K562 (cell line): ENCODE data around the gene DHX58. TPM values are rescaled to one million over a fixed set of nuclear protein-coding genes. Genes with fewer than 3 reads are reported as not detected.

Experiments
- ATAC-seq: fragments of 200-7000 bp; cut with Tn5 transposase; 3 replicates; pipeline ENCODE4 v1.9.1; 2020; ENCODE audit warnings: moderate library complexity
- BruUV-seq: library from RNA; stranded (reverse); fragments of 400-500 nt; replicated peaks from 2 replicates; lab custom pipeline; 2021; lab: Mats Ljungman, UMichigan
- CTCF ChIA-PET: fragments of 300-600 bp; formaldehyde crosslinking; extraction: SDS; loops from one replicate; lab custom pipeline; 2021; ENCODE audit warnings: low intra/inter-chr PET ratio; lab: Yijun Ruan, JAX
- POLR2A ChIA-PET: fragments of 300-600, 350-650 bp; sonication (Branson Sonifier 250); formaldehyde crosslinking; extraction: SDS; loops from one replicate; lab custom pipeline; 2021; ENCODE audit warnings: antibody characterized with exemption, inconsistent platforms; lab: Yijun Ruan, JAX
- DNase-seq, 4 experiments: peaks; one replicate each; pipeline versions ENCODE4 v3.0.0 to v3.0.0-alpha.2; 2011 to 2018; ENCODE audit warnings: low spot score in 3 of 4, mixed read lengths in 3 of 4; ENCODE audit errors: extremely low read depth in 1 of 4
- FAIRE-seq: peaks from 2 replicates; lab custom pipeline; 2011; peaks lifted over from hg19 to GRCh38; lab: Jason Lieb, UNC
- H2AFZ ChIP-seq: 2 replicates; pipeline ENCODE4 v1.6.0; 2011; ENCODE audit warnings: low read depth, low read length, control low read depth, inconsistent platforms
- H3K27ac ChIP-seq: fragments of 200-600 bp; 3 replicates; pipeline ENCODE4 v1.8.0; 2011; ENCODE audit warnings: low read depth, mild to moderate bottlenecking, control low read depth, inconsistent platforms, low read length, moderate library complexity, mixed read lengths; ENCODE audit errors: extremely low read depth
- H3K27me3 ChIP-seq, 2 experiments: fragments of 300-600 bp in 1 of 2; 2 replicates in 1 of 2; 3 replicates in 1 of 2; pipeline versions ENCODE4 v1.6.0 to v1.8.0; 2011; ENCODE audit warnings: inconsistent platforms in 2 of 2, low read length in 2 of 2, mild to moderate bottlenecking in 1 of 2, mixed read lengths in 1 of 2, moderate library complexity in 1 of 2; ENCODE audit not compliant: control insufficient read depth in 2 of 2, insufficient read depth in 2 of 2
- H3K36me3 ChIP-seq: fragments of 300-600 bp; 3 replicates; pipeline ENCODE4 v1.8.0; 2011; ENCODE audit warnings: mild to moderate bottlenecking, low read length, inconsistent platforms; ENCODE audit not compliant: control insufficient read depth, insufficient read depth
- H3K4me1 ChIP-seq, 2 experiments: fragments of 200-600 bp in 1 of 2; replicated peaks in 1 of 2; 2 replicates in 1 of 2; 3 replicates in 1 of 2; pipeline versions ENCODE4 v1.5.1 to v1.8.0; 2011; ENCODE audit warnings: inconsistent platforms in 2 of 2, low read length in 2 of 2, mild to moderate bottlenecking in 1 of 2, mixed read lengths in 1 of 2, moderate library complexity in 1 of 2; ENCODE audit not compliant: control insufficient read depth in 2 of 2, insufficient read depth in 2 of 2
- H3K4me2 ChIP-seq: 2 replicates; pipeline ENCODE4 v1.6.1; 2011; ENCODE audit warnings: low read length, control low read depth, inconsistent platforms, mixed read lengths; ENCODE audit not compliant: insufficient read depth
- H3K4me3 ChIP-seq: fragments of 200-600 bp; sonication (generic), shearing (Covaris generic); 2 replicates; pipeline ENCODE4 v1.5.1; 2016; ENCODE audit warnings: control low read depth, inconsistent platforms
- H3K79me2 ChIP-seq: fragments of 200-600 bp; 3 replicates; pipeline ENCODE4 v1.8.0; 2011; ENCODE audit warnings: low read length, inconsistent platforms; ENCODE audit not compliant: control insufficient read depth, insufficient read depth
- H3K9ac ChIP-seq, 2 experiments: 2 replicates each; pipeline versions ENCODE4 v1.6.0 to v1.6.1; 2011; ENCODE audit warnings: low read depth in 2 of 2, low read length in 2 of 2, control low read depth in 1 of 2, inconsistent platforms in 1 of 2, mild to moderate bottlenecking in 1 of 2, mixed read lengths in 1 of 2; ENCODE audit not compliant: insufficient read depth in 1 of 2
- H3K9me1 ChIP-seq: one replicate; pipeline ENCODE4 v1.6.0; 2011; ENCODE audit warnings: inconsistent platforms, mild to moderate bottlenecking, low read length, moderate library complexity; ENCODE audit not compliant: control insufficient read depth, insufficient read depth
- H3K9me3 ChIP-seq: replicated peaks from 2 replicates; pipeline ENCODE4 v1.5.1; 2011; ENCODE audit warnings: low read depth, low read length, inconsistent platforms; ENCODE audit not compliant: control insufficient read depth, insufficient read depth
- H4K20me1 ChIP-seq: replicated peaks from 2 replicates; pipeline ENCODE4 v1.6.1; 2011; ENCODE audit warnings: low read length, inconsistent platforms, mixed read lengths; ENCODE audit not compliant: control insufficient read depth, insufficient read depth
- ARID1B ChIP-seq: fragments of 450-650 bp; IDR thresholded peaks from 2 replicates; pipeline ENCODE4 v1.6.1; 2016; ENCODE audit warnings: antibody characterized with exemption, mild to moderate bottlenecking, inconsistent platforms
- CBFA2T3 ChIP-seq: fragments of 450-650 bp; IDR thresholded peaks from 2 replicates; pipeline ENCODE4 v1.6.1; 2017
- CEBPG ChIP-seq, 3 experiments: fragments of 200-800 bp in 1 of 3; sonication (Bioruptor generic) in 1 of 3; sonication (generic) in 1 of 3; formaldehyde crosslinking in 1 of 3; IDR thresholded peaks in 2 of 3; conservative IDR thresholded peaks in 1 of 3; 2 replicates each; pipeline versions ENCODE4 v1.6.1 to v1.8.0; 2016 to 2022; ENCODE audit warnings: missing compliant biosample characterization in 2 of 3, missing genetic modification characterization in 2 of 3, mild to moderate bottlenecking in 1 of 3, missing genetic modification reagents in 1 of 3
- EGR1 ChIP-seq: fragments of 450-650 bp; conservative IDR thresholded peaks from 2 replicates; pipeline ENCODE4 v1.6.1; 2017; ENCODE audit warnings: mild to moderate bottlenecking
- ELF4 ChIP-seq: fragments of 450-650 bp; formaldehyde crosslinking; IDR thresholded peaks from 2 replicates; pipeline ENCODE4 v1.4.0; 2022; ENCODE audit warnings: missing genetic modification characterization
- GATAD2A ChIP-seq: fragments of 450-650 bp; IDR thresholded peaks from 2 replicates; pipeline ENCODE4 v1.6.1; 2017
- HDAC1 ChIP-seq, 2 experiments: fragments of 450-650 bp; IDR thresholded peaks; 2 replicates each; pipeline ENCODE4 v1.6.1; 2016 to 2017; ENCODE audit warnings: inconsistent platforms in 1 of 2, mild to moderate bottlenecking in 1 of 2, moderate library complexity in 1 of 2
- NEUROD1 ChIP-seq: fragments of 150-350 bp; IDR thresholded peaks from 2 replicates; pipeline ENCODE4 v1.6.1; 2014; ENCODE audit warnings: borderline replicate concordance, low read length, low read depth; ENCODE audit not compliant: partially characterized antibody
- OTX1 ChIP-seq: fragments of 450-650 bp; formaldehyde crosslinking; IDR thresholded peaks from 2 replicates; pipeline ENCODE4 v1.4.0; 2022; ENCODE audit warnings: mild to moderate bottlenecking
- PHB2 ChIP-seq: fragments of 450-650 bp; IDR thresholded peaks from 2 replicates; pipeline ENCODE4 v1.6.1; 2017; ENCODE audit warnings: low read depth
- PKNOX1 ChIP-seq: fragments of 450-650 bp; IDR thresholded peaks from 2 replicates; pipeline ENCODE4 v1.6.1; 2016
- TAF7 ChIP-seq: fragments of 450-650 bp; IDR thresholded peaks from 2 replicates; pipeline ENCODE4 v1.6.1; 2016; ENCODE audit warnings: missing genetic modification characterization, missing compliant biosample characterization
- ZBTB26 ChIP-seq: fragments of 450-650 bp; formaldehyde crosslinking; IDR thresholded peaks from 2 replicates; pipeline ENCODE4 v1.4.0; 2022; ENCODE audit warnings: missing genetic modification characterization
- ZBTB43 ChIP-seq: sonication (generic); formaldehyde crosslinking; IDR thresholded peaks from 2 replicates; pipeline ENCODE4 v1.8.0; 2023; ENCODE audit warnings: mild to moderate bottlenecking, missing genetic modification reagents
- ZNF408 ChIP-seq: fragments of 250-450 bp; sonication (Bioruptor Pico); IDR thresholded peaks from 2 replicates; pipeline ENCODE4 v1.4.0; 2020; ENCODE audit warnings: low read depth, mild to moderate bottlenecking, moderate library complexity
- ZNF699 ChIP-seq: fragments of 250-450 bp; sonication (Bioruptor Pico); IDR thresholded peaks from 2 replicates; pipeline ENCODE4 v1.8.0; 2021; ENCODE audit warnings: mild to moderate bottlenecking, moderate library complexity; ENCODE audit not compliant: insufficient replicate concordance
- WGBS: fragments of 100-300 bp; shearing (Covaris generic); methylation state at CpG from one replicate; pipeline ENCODE4 v1.1.6; 2016; ENCODE audit warnings: low coverage, mixed read lengths; ENCODE audit not compliant: insufficient coverage; ENCODE audit errors: missing lambda C conversion rate; 5-methylcytosine and 5-hydroxymethylcytosine counted together
- in situ Hi-C: fragments of 300-500 bp; cut with MboI; formaldehyde crosslinking; loops from 4 replicates; pipeline ENCODE4 v1.15.0; 2018; ENCODE audit warnings: inconsistent platforms, mixed read lengths
- intact Hi-C: fragments of 100-400 bp; cut with micrococcal nuclease; formaldehyde crosslinking; loops from 2 replicates; pipeline ENCODE4 v1.14.2; 2022
- polyA plus RNA-seq, 8 experiments: library from polyadenylated mRNA; depleted of rRNA in 4 of 8; stranded (reverse) in 5 of 8; unstranded in 3 of 8; fragments of >200 nt; fragmentation: Nextera tagmentation in 2 of 8; fragmentation: Illumina TruSeq in 1 of 8; extraction: Ambion mirVana in 2 of 8; extraction: Trizol in 1 of 8; gene quantifications; 2 replicates each; pipeline versions ENCODE4 v1.2.1 to v1.2.3, GENCODE V29; 2011 to 2014; ENCODE audit warnings: inconsistent platforms in 1 of 8, missing spikeins in 1 of 8
- total RNA-seq, 7 experiments: library from RNA; depleted of rRNA in 6 of 7; stranded (reverse); fragments of >200 nt in 6 of 7; fragmentation: Illumina TruSeq in 2 of 7; extraction: Trizol in 2 of 7; gene quantifications; 2 replicates each; pipeline versions ENCODE4 v1.2.1 to v1.2.3, GENCODE V29; 2011 to 2021; ENCODE audit warnings: low replicate concordance in 1 of 7

DHX58 gene
- total and polyA plus RNA-seq, 9 of the 15 experiments (the other 6 are each of a cell fraction or from before 2014, with no cell fraction given) = 0.15 to 3.0 (median 1.4) TPM

GRCh38 chr17:42094375-42095069 lies 18.0 kb downstream of the DHX58 start:
- Histone ChIP-seq H3K4me1 (peaks cover 21 to 29% of the 10 kb centered on the region in 2 experiments), H3K79me2 (no peaks in the 10 kb centered on the region), H2AFZ (no peak overlapping the region), H3K27me3 (peaks cover 0 to 12% of the 10 kb centered on the region in 2 experiments; a peak in 3 of 5 replicates), H3K9me1 (no peaks in the 10 kb centered on the region), H3K9ac (peak overlapping the region in 1 of 2 experiments; percentile 84; a peak in 2 of 4 replicates), H4K20me1 (no peaks in the 10 kb centered on the region; the same call in 1 of the 2 replicates), H3K9me3 (no peaks in the 10 kb centered on the region), H3K36me3 (no peaks in the 10 kb centered on the region), H3K4me2 (no peak overlapping the region), H3K4me3 (no peak overlapping the region), H3K27ac (no peak overlapping the region)
- no TSS peak for BruUV-seq
- ChIA-PET CTCF (no interaction called here), POLR2A (interaction anchor here (1.1 to 1.2 kb wide), 2 partner anchors 14 kb away, joined by 4 to 5 read pairs; no protein-coding TSS in a partner anchor)
- in situ Hi-C loops (no loop called here), intact Hi-C loops (no loop called here)
- DNase-seq (no peak), ATAC-seq (peak; percentile 23), FAIRE-seq (peak; percentile 66)
- TF ChIP-seq TAF7 (tag) (no peak), ZBTB26 (CRISPR knock-in tag) (0 out of 2 replicates have a peak, but pooled peaks have one; percentile 52), EGR1 (0 out of 2 replicates have a peak, but pooled peaks have one; percentile 12), PHB2 (no peak), NEUROD1 (no peak), ELF4 (CRISPR knock-in tag) (peak; percentile 70; the same call in 1 of the 2 replicates), ZBTB43 (CRISPR knock-in tag) (no peak), CBFA2T3 (0 out of 2 replicates have a peak, but pooled peaks have one; percentile 15), GATAD2A (peak; percentile 57; the same call in 1 of the 2 replicates), ZNF699 (CRISPR knock-in tag) (no peak), HDAC1 (IDR thresholded peaks at IDR 0.05) (0 out of 4 replicates have a peak, but pooled peaks of 1 of the 2 experiments have one; percentile 19), OTX1 (CRISPR knock-in tag) (0 out of 2 replicates have a peak, but pooled peaks have one; percentile 8), PKNOX1 (peak; percentile 57; the same call in 1 of the 2 replicates), ARID1B (0 out of 2 replicates have a peak, but pooled peaks have one; percentile 22), CEBPG (CRISPR knock-in tag; IDR thresholded peaks at IDR 0.05) (no peak), CEBPG (tag; conservative IDR thresholded peaks at IDR 0.05 in 1 of 2, IDR thresholded peaks at IDR 0.05 in 1 of 2) (no peak), ZNF408 (CRISPR knock-in tag) (no peak)
- WGBS = 40% methylated on average over 12 of the region's 12 CpGs
